ENCODE measurements around the gene ABCA4. TPM values are rescaled to one million over a fixed set of nuclear protein-coding genes. Genes with fewer than 3 reads are reported as not detected.

The ABCA4 gene
- total RNA-seq, 2 donors from 2014 or later = 2.0 to 3.7 TPM

Other genes with a start within 250 kb of the ABCA4 start
- gene DNTTIP2, start 241.9 kb downstream of the ABCA4 start, total RNA-seq = 10 to 100 TPM; 24.2 to 41.5 TPM
- 10 to 100 TPM; 12.5 to 28.4 TPM for gene GCLM, start 211.7 kb downstream of the ABCA4 start, total RNA-seq
- gene ARHGAP29, start 116.4 kb upstream of the ABCA4 start, total RNA-seq = 10 to 100 TPM; 24.9 to 39.4 TPM

Measured in thoracic aorta (tissue), 2 donors.